T-cell (primary cell): Measurements from ENCODE around the gene BNIPL. TPM values are rescaled to one million over a fixed set of nuclear protein-coding genes. Genes with fewer than 3 reads are reported as not detected.
A peak's percentile ranks its signal among the peaks of the same experiment; 100 is the strongest.

Experiments used
- ATAC-seq, 4 experiments: fragments of 200-7000 bp in 3 of 4; fragments of 150-1000 bp in 1 of 4; cut with Tn5 transposase; replicated peaks in 1 of 4; 1 replicate in 3 of 4; 2 replicates in 1 of 4; pipeline ENCODE4 v1.10.0; 2021; ENCODE audit warnings: moderate library complexity in 3 of 4, mild to moderate bottlenecking in 2 of 4, moderate number of reproducible peaks in 1 of 4
- CTCF ChIA-PET, 2 donors: fragments of 300-600 bp; sonication (Branson Sonifier 250); formaldehyde crosslinking; loops; one replicate each; lab custom pipeline; 2022; ENCODE audit warnings: antibody characterized with exemption in 2 of 2; lab: Charles Lee
- POLR2A ChIA-PET, 2 donors: fragments of 300-600 bp; sonication (Branson Sonifier 250); formaldehyde crosslinking; loops; one replicate each; lab custom pipeline; 2022; ENCODE audit warnings: antibody characterized with exemption in 2 of 2; lab: Charles Lee
- DNase-seq, 35 experiments: peaks; one replicate each; pipeline versions ENCODE4 v3.0.0 to v3.0.0-alpha.2; 2013 to 2023
- H3K27ac ChIP-seq: one replicate; pipeline ENCODE4 v1.5.1; 2013; ENCODE audit warnings: low read length
- H3K27me3 ChIP-seq, 2 experiments: replicated peaks in 1 of 2; 1 replicate in 1 of 2; 2 replicates in 1 of 2; pipeline versions ENCODE4 v1.6.1 to v1.7.0; 2013; ENCODE audit warnings: low read length in 1 of 2, mixed read lengths in 1 of 2; ENCODE audit not compliant: control insufficient read depth in 2 of 2, insufficient read depth in 2 of 2; ENCODE audit errors: extremely low read depth in 1 of 2
- H3K36me3 ChIP-seq, 2 donors: 1 replicate in 1 of 2; 2 replicates in 1 of 2; pipeline versions ENCODE4 v1.6.1 to v1.7.0; 2013; ENCODE audit warnings: low read length in 1 of 2; ENCODE audit not compliant: control insufficient read depth in 2 of 2, insufficient read depth in 1 of 2; ENCODE audit errors: extremely low read depth in 1 of 2
- H3K4me1 ChIP-seq, 2 experiments: 1 replicate in 1 of 2; 2 replicates in 1 of 2; pipeline versions ENCODE4 v1.6.1 to v1.7.0; 2013; ENCODE audit warnings: low read length in 2 of 2, mixed read lengths in 1 of 2; ENCODE audit not compliant: insufficient read depth in 2 of 2, control insufficient read depth in 1 of 2; ENCODE audit errors: extremely low read depth in 1 of 2
- H3K4me3 ChIP-seq, 2 donors: 1 replicate in 1 of 2; 2 replicates in 1 of 2; pipeline versions ENCODE4 v1.5.1 to v1.7.0; 2013; ENCODE audit warnings: mild to moderate bottlenecking in 2 of 2, low read length in 1 of 2, moderate library complexity in 1 of 2; ENCODE audit not compliant: control insufficient read depth in 1 of 2; ENCODE audit errors: extremely low read depth in 1 of 2
- H3K9me3 ChIP-seq: 2 replicates; pipeline ENCODE4 v1.7.0; 2013
- H3K27ac Mint-ChIP-seq, 2 donors: one replicate each; pipeline ENCODE4 v1.8.0; 2020 to 2021; ENCODE audit warnings: mild to moderate bottlenecking in 2 of 2, mixed read lengths in 2 of 2
- H3K27me3 Mint-ChIP-seq, 2 donors: one replicate each; pipeline ENCODE4 v1.8.0; 2021 to 2022; ENCODE audit warnings: mixed read lengths in 2 of 2
- H3K36me3 Mint-ChIP-seq: one replicate; pipeline ENCODE4 v1.8.0; 2021; ENCODE audit warnings: mixed read lengths
- H3K4me1 Mint-ChIP-seq, 3 donors: one replicate each; pipeline ENCODE4 v1.8.0; 2020 to 2022; ENCODE audit warnings: mixed read lengths in 3 of 3, mild to moderate bottlenecking in 1 of 3
- H3K4me3 Mint-ChIP-seq, 3 donors: one replicate each; pipeline ENCODE4 v1.8.0; 2020 to 2022; ENCODE audit warnings: mild to moderate bottlenecking in 3 of 3, mixed read lengths in 3 of 3, moderate library complexity in 3 of 3
- H3K9me3 Mint-ChIP-seq, 3 donors: one replicate each; pipeline ENCODE4 v1.8.0; 2020 to 2022; ENCODE audit warnings: mixed read lengths in 3 of 3
- WGBS: methylation state at CpG from one replicate; pipeline ENCODE4 v1.1.5; 2013; ENCODE audit warnings: missing lambda C conversion rate; ENCODE audit not compliant: insufficient coverage; 5-methylcytosine and 5-hydroxymethylcytosine counted together
- total RNA-seq, 35 experiments: library from RNA in 6 of 35; stranded (reverse) in 6 of 35; fragments of 120-200 nt in 1 of 35; gene quantifications; one replicate each; pipeline versions ENCODE4 v1.2.1 to v1.2.4 and lab custom pipeline; 2013 to 2026

BNIPL gene
- total RNA-seq, 5 donors from 2014 or later (not counting 1 experiment from before 2014, with no cell fraction given), result 0.54 to 2.6 (median 2.2) TPM

- Mint-ChIP-seq H3K4me1 (peaks cover 54 to 61% (median 59%) of the 10 kb centered on the region in 3 donors), H3K27me3 (no peaks in the 10 kb centered on the region), H3K27ac (peak overlapping the region; percentile 96 to 97), H3K4me3 (peak overlapping the region; percentile 4 to 96 (median 28)), H3K36me3 (peaks cover 27% of the 10 kb centered on the region), H3K9me3 (no peaks in the 10 kb centered on the region)
- Histone ChIP-seq H3K27ac (no peak overlapping the region), H3K27me3 (peaks cover 0 to 2% of the 10 kb centered on the region in 2 experiments), H3K9me3 (no peaks in the 10 kb centered on the region), H3K36me3 (peaks cover 17 to 42% of the 10 kb centered on the region in 2 donors), H3K4me3 (no peak overlapping the region), H3K4me1 (peaks cover 23 to 47% of the 10 kb centered on the region in 2 experiments)
- DNase-seq (no peak), ATAC-seq (no peak)
- WGBS, result 94% methylated on average over 3 of the region's 4 CpGs
- CTCF ChIA-PET, result interaction anchor here in 1 of 2 donors (0.5 kb wide), 2 partner anchors 14 to 96 kb away, joined by 3 to 4 read pairs; no protein-coding TSS in a partner anchor
- POLR2A ChIA-PET, result interaction anchor here in 1 of 2 donors (0.6 to 0.8 kb wide), 2 partner anchors 122 to 556 kb away, joined by 3 read pairs; no protein-coding TSS in a partner anchor
Observed at GRCh38 chr1:151001602-151002001, 34.8 kb upstream of the BNIPL start.

- H3K36me3 ChIP-seq, result peaks cover 17 to 40% of the 10 kb centered on the region in 2 donors
- WGBS, result 84% methylated on average over 3 of the region's 3 CpGs
- POLR2A ChIA-PET, result interaction anchor here in 1 of 2 donors (0.6 kb wide), 1 partner anchor 383 kb away, joined by 8 read pairs; no protein-coding TSS in a partner anchor
- H3K4me3 Mint-ChIP-seq, result peak overlapping the region in 1 of 3 donors; percentile 96
- H3K27me3 ChIP-seq, result peaks cover 0 to 2% of the 10 kb centered on the region in 2 experiments
- peak overlapping the region in 1 of 2 donors; percentile 32 for H3K4me3 ChIP-seq
- H3K4me1 ChIP-seq, result peaks cover 25 to 52% of the 10 kb centered on the region in 2 experiments
- peak overlapping the region; percentile 52 for H3K27ac ChIP-seq
- peaks cover 24% of the 10 kb centered on the region for H3K36me3 Mint-ChIP-seq
- H3K27me3 Mint-ChIP-seq, result no peaks in the 10 kb centered on the region
- no peaks in the 10 kb centered on the region for H3K9me3 ChIP-seq
- H3K9me3 Mint-ChIP-seq, result no peaks in the 10 kb centered on the region
- no peak for ATAC-seq
- DNase-seq, result no peak
- peaks cover 59 to 65% (median 64%) of the 10 kb centered on the region in 3 donors for H3K4me1 Mint-ChIP-seq
- H3K27ac Mint-ChIP-seq, result peak overlapping the region; percentile 96 to 97
- CTCF ChIA-PET, result interaction anchor here in 1 of 2 donors (0.6 kb wide), 1 partner anchor 83 kb away, joined by 3 read pairs; no protein-coding TSS in a partner anchor
Observed at GRCh38 chr1:151002051-151002450, 34.3 kb upstream of the BNIPL start.

- CTCF ChIA-PET, result interaction anchor here in 1 of 2 donors (0.6 kb wide), 1 partner anchor 83 kb away, joined by 3 read pairs; no protein-coding TSS in a partner anchor
- Mint-ChIP-seq H3K27me3 (no peaks in the 10 kb centered on the region), H3K36me3 (peaks cover 20% of the 10 kb centered on the region), H3K27ac (peak overlapping the region; percentile 96 to 97), H3K4me3 (peak overlapping the region; percentile 45 to 96 (median 75)), H3K9me3 (no peaks in the 10 kb centered on the region), H3K4me1 (peaks cover 64 to 71% (median 69%) of the 10 kb centered on the region in 3 donors)
- Histone ChIP-seq H3K9me3 (no peaks in the 10 kb centered on the region), H3K27ac (peak overlapping the region; percentile 52), H3K27me3 (no peaks in the 10 kb centered on the region), H3K4me3 (peak overlapping the region; percentile 30 to 49), H3K36me3 (peaks cover 17 to 35% of the 10 kb centered on the region in 2 donors), H3K4me1 (peaks cover 28 to 57% of the 10 kb centered on the region in 2 experiments)
- POLR2A ChIA-PET, result interaction anchor here (0.6 kb wide), 2 partner anchors 356 to 383 kb away, joined by 3 to 8 read pairs; no protein-coding TSS in a partner anchor
- ATAC-seq (no peak), DNase-seq (no peak)
- WGBS, result 67% methylated on average over 1 of the region's 2 CpGs
Observed at GRCh38 chr1:151002611-151003010, 33.8 kb upstream of the BNIPL start.

GRCh38 chr1:151003180-151003579 is 33.2 kb upstream of the BNIPL start:
- Mint-ChIP-seq H3K4me1 (peaks cover 70 to 76% (median 75%) of the 10 kb centered on the region in 3 donors), H3K36me3 (peaks cover 20% of the 10 kb centered on the region), H3K4me3 (peak overlapping the region; percentile 45 to 96 (median 75)), H3K9me3 (no peaks in the 10 kb centered on the region), H3K27ac (peak overlapping the region; percentile 96 to 97), H3K27me3 (no peaks in the 10 kb centered on the region)
- H3K9me3 ChIP-seq, result no peaks in the 10 kb centered on the region
- peak overlapping the region; percentile 52 for H3K27ac ChIP-seq
- POLR2A ChIA-PET, result no interaction called here
- H3K36me3 ChIP-seq, result peaks cover 16 to 30% of the 10 kb centered on the region in 2 donors
- CTCF ChIA-PET, result interaction anchor here in 1 of 2 donors (0.7 kb wide), 1 partner anchor 248 kb away, joined by 3 read pairs; no protein-coding TSS in a partner anchor
- no peaks in the 10 kb centered on the region for H3K27me3 ChIP-seq
- peaks cover 32 to 60% of the 10 kb centered on the region in 2 experiments for H3K4me1 ChIP-seq
- peak overlapping the region; percentile 30 to 49 for H3K4me3 ChIP-seq
- DNase-seq (peak in 3 of 35 experiments; percentile 15 to 42 (median 28)), ATAC-seq (peak in 3 of 4 experiments; percentile 15 to 55 (median 46))

GRCh38 chr1:151005729-151006319 is 30.6 kb upstream of the BNIPL start:
- H3K9me3 Mint-ChIP-seq, result no peaks in the 10 kb centered on the region
- peak in 1 of 35 experiments; percentile 28 for DNase-seq
- no peaks in the 10 kb centered on the region for H3K27me3 Mint-ChIP-seq
- peak overlapping the region; percentile 96 to 98 (median 98) for H3K4me3 Mint-ChIP-seq
- Histone ChIP-seq H3K9me3 (no peaks in the 10 kb centered on the region), H3K27ac (peak overlapping the region; percentile 97), H3K4me3 (peak overlapping the region; percentile 53 to 85), H3K4me1 (peaks cover 40 to 80% of the 10 kb centered on the region in 2 experiments), H3K36me3 (peaks cover 4 to 8% of the 10 kb centered on the region in 2 donors), H3K27me3 (no peaks in the 10 kb centered on the region)
- no peak for ATAC-seq
- no CpG with 5 or more reads among the region's 4 CpGs for WGBS
- peak overlapping the region; percentile 96 to 99 for H3K27ac Mint-ChIP-seq
- CTCF ChIA-PET, result interaction anchor here (0.5 to 3.4 kb wide), 12 partner anchors 9 to 618 kb away, joined by 3 to 30 read pairs (median 4); partner anchors contain the start of genes SETDB1 (in 1 of the 2) and TNFAIP8L2 (in 1 of the 2)
- peaks cover 12% of the 10 kb centered on the region for H3K36me3 Mint-ChIP-seq
- H3K4me1 Mint-ChIP-seq, result peaks cover 86 to 90% (median 89%) of the 10 kb centered on the region in 3 donors
- POLR2A ChIA-PET, result interaction anchor here (0.5 to 0.6 kb wide), 3 partner anchors 129 to 144 kb away, joined by 3 to 6 read pairs (median 4); no protein-coding TSS in a partner anchor
